SKM-1 (cell line): ENCODE results near the gene ZDHHC5.
A peak's percentile ranks its signal among the peaks of the same experiment; 100 is the strongest.
"Not testable (repeated sequence)": the region's sequence is repeated elsewhere in the genome, so short reads cannot be mapped to it uniquely, and the experiment has no call there.

Source experiments
- DNase-seq: peaks from one replicate; lab custom pipeline; 2025; ENCODE audit not compliant: unreplicated experiment; lab: John Stamatoyannopoulos, UW

The ZDHHC5 gene

GRCh38 chr11:57643802-57644201 is 24.1 kb upstream of the ZDHHC5 start:
- DNase-seq = no peak

GRCh38 chr11:57644748-57645688 is 22.9 kb upstream of the ZDHHC5 start:
- peak; percentile 58 for DNase-seq

GRCh38 chr11:57645689-57646085 is 22.2 kb upstream of the ZDHHC5 start:
- no peak for DNase-seq

- no peak for DNase-seq
Measured at GRCh38 chr11:57646194-57646798, 21.6 kb upstream of the ZDHHC5 start.

GRCh38 chr11:57646799-57647303 is 21.1 kb upstream of the ZDHHC5 start:
- DNase-seq = no peak

- DNase-seq = no peak
Measured at GRCh38 chr11:57647372-57647771, 20.5 kb upstream of the ZDHHC5 start.

GRCh38 chr11:57647960-57648800 is 19.7 kb upstream of the ZDHHC5 start:
- DNase-seq = no peak

GRCh38 chr11:57648801-57649735 is 18.8 kb upstream of the ZDHHC5 start:
- DNase-seq = no peak

- DNase-seq = no peak
Measured at GRCh38 chr11:57649826-57650738, 17.8 kb upstream of the ZDHHC5 start, which contains the start of gene YPEL4. TSS of gene YPEL4 (minus strand) at chr11:57649912. CDS start at chr11:57647107, 2,805 bp downstream.

- no peak for DNase-seq
Measured at GRCh38 chr11:57650739-57651090, 17.2 kb upstream of the ZDHHC5 start.

- DNase-seq = no peak
Measured at GRCh38 chr11:57651408-57651807, 16.5 kb upstream of the ZDHHC5 start.

GRCh38 chr11:57652230-57652629 is 15.7 kb upstream of the ZDHHC5 start:
- not testable (repeated sequence) for DNase-seq

- DNase-seq = no peak
Measured at GRCh38 chr11:57652662-57653061, 15.3 kb upstream of the ZDHHC5 start.

GRCh38 chr11:57653163-57653562 is 14.8 kb upstream of the ZDHHC5 start:
- no peak for DNase-seq

GRCh38 chr11:57656885-57657193 is 11.1 kb upstream of the ZDHHC5 start:
- DNase-seq = no peak

- peak; percentile 96 for DNase-seq
Measured at GRCh38 chr11:57657194-57658022, 10.5 kb upstream of the ZDHHC5 start, which contains the start of gene CLP1. TSS of gene CLP1 (plus strand) at chr11:57657762. CDS start at chr11:57659477, 1,715 bp downstream.

- DNase-seq = no peak
Measured at GRCh38 chr11:57658023-57658361, 9.9 kb upstream of the ZDHHC5 start.

GRCh38 chr11:57659669-57660068 is 8.2 kb upstream of the ZDHHC5 start:
- no peak for DNase-seq
